Measurements from ENCODE around the gene EMC10.
"Not testable (repeated sequence)": the region's sequence is repeated elsewhere in the genome, so short reads cannot be mapped to it uniquely, and the experiment has no call there.

The EMC10 gene

DNA sequence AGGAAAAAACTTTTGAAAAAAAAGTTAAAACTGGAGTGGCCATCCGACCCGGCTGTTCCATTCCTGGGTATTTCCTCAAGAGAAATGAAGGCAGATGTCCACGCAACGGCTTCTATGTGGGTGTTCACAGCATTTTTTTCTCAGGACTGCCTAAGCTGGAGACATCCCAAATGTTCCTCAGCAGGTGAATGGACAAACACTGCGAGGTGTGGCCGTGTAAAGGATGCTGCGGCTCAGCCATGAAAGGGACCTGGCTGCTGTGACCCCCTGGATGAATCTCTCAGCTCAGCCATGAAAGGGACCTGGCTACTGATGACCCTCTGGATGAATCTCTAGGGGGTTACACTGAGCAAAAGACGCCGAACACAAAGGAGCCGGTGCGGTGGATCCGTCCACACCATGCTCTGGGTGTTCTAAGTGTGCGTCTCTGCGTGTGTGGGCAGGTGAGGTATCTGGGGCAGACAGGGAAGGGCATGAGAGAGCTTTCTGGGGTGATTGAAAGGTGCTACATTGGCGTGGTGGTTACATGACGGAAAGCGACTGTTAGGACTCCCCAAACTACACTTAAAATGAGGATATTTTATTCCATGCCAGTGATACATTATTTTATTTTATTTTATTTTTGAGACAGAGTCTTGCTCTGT, 44.6 kb downstream of the EMC10 start:
- TF ChIP-seq POLR2AphosphoS5 (IDR thresholded peaks at IDR 0.05; ENCODE audit: low read depth) = no peak
- no peak for TF ChIP-seq GABPA (IDR thresholded peaks at IDR 0.05; ENCODE audit: low read depth)
- TF ChIP-seq, protein P1, sequence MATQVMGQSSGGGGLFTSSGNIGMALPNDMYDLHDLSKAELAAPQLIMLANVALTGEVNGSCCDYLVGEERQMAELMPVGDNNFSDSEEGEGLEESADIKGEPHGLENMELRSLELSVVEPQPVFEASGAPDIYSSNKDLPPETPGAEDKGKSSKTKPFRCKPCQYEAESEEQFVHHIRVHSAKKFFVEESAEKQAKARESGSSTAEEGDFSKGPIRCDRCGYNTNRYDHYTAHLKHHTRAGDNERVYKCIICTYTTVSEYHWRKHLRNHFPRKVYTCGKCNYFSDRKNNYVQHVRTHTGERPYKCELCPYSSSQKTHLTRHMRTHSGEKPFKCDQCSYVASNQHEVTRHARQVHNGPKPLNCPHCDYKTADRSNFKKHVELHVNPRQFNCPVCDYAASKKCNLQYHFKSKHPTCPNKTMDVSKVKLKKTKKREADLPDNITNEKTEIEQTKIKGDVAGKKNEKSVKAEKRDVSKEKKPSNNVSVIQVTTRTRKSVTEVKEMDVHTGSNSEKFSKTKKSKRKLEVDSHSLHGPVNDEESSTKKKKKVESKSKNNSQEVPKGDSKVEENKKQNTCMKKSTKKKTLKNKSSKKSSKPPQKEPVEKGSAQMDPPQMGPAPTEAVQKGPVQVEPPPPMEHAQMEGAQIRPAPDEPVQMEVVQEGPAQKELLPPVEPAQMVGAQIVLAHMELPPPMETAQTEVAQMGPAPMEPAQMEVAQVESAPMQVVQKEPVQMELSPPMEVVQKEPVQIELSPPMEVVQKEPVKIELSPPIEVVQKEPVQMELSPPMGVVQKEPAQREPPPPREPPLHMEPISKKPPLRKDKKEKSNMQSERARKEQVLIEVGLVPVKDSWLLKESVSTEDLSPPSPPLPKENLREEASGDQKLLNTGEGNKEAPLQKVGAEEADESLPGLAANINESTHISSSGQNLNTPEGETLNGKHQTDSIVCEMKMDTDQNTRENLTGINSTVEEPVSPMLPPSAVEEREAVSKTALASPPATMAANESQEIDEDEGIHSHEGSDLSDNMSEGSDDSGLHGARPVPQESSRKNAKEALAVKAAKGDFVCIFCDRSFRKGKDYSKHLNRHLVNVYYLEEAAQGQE (IDR thresholded peaks at IDR 0.05; ENCODE audit: insufficient replicate concordance, low read depth) = no peak
- TF ChIP-seq SPI1 (IDR thresholded peaks at IDR 0.05; ENCODE audit: borderline replicate concordance, low read depth) = no peak
- TF ChIP-seq, protein P2, sequence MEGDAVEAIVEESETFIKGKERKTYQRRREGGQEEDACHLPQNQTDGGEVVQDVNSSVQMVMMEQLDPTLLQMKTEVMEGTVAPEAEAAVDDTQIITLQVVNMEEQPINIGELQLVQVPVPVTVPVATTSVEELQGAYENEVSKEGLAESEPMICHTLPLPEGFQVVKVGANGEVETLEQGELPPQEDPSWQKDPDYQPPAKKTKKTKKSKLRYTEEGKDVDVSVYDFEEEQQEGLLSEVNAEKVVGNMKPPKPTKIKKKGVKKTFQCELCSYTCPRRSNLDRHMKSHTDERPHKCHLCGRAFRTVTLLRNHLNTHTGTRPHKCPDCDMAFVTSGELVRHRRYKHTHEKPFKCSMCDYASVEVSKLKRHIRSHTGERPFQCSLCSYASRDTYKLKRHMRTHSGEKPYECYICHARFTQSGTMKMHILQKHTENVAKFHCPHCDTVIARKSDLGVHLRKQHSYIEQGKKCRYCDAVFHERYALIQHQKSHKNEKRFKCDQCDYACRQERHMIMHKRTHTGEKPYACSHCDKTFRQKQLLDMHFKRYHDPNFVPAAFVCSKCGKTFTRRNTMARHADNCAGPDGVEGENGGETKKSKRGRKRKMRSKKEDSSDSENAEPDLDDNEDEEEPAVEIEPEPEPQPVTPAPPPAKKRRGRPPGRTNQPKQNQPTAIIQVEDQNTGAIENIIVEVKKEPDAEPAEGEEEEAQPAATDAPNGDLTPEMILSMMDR (IDR thresholded peaks at IDR 0.05; ENCODE audit: insufficient read depth, low read length) = no peak
- DNase-seq (ENCODE audit: low read depth in 1 of 2, low spot score in 1 of 2) = no peak
- Histone ChIP-seq H3K27ac (replicated peaks) (no peak overlapping the region), H3K27me3 (ENCODE audit: insufficient read depth, poor library complexity, severe bottlenecking) (peaks cover 2% of the 10 kb centered on the region), H3K4me3 (replicated peaks; ENCODE audit: insufficient read depth, low read length) (no peak overlapping the region)

DNA sequence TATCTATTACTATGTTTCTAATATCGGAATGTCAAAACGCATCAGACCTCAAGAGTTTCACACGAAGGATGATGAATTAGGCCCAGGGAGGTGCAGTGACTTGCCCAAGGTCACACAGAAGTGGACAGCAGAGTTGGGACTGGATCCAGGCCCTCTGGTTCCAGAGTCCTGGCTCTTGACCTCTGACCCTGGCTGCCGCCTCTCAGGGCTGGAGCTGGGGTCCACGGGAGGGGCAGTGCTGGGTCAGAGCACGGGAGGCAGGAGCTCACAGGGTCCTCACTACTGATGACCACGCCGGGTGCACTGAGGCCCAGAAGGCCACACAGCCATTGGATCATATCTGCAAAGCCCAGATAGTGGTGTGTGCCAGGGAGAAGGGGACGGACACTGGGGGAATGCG, 46.6 kb downstream of the EMC10 start:
- no peak for DNase-seq (ENCODE audit: low read depth in 1 of 2, low spot score in 1 of 2)
- Histone ChIP-seq H3K27me3 (ENCODE audit: insufficient read depth, poor library complexity, severe bottlenecking) (peaks cover 2% of the 10 kb centered on the region), H3K4me3 (replicated peaks; ENCODE audit: insufficient read depth, low read length) (no peak overlapping the region), H3K27ac (replicated peaks) (no peak overlapping the region)
- TF ChIP-seq GABPA (IDR thresholded peaks at IDR 0.05; ENCODE audit: low read depth) = no peak
- no peak for TF ChIP-seq SPI1 (IDR thresholded peaks at IDR 0.05; ENCODE audit: borderline replicate concordance, low read depth)
- TF ChIP-seq, protein P2 (IDR thresholded peaks at IDR 0.05; ENCODE audit: insufficient read depth, low read length) = no peak
- TF ChIP-seq, protein P1 (IDR thresholded peaks at IDR 0.05; ENCODE audit: insufficient replicate concordance, low read depth) = no peak
- TF ChIP-seq POLR2AphosphoS5 (IDR thresholded peaks at IDR 0.05; ENCODE audit: low read depth) = no peak

DNA sequence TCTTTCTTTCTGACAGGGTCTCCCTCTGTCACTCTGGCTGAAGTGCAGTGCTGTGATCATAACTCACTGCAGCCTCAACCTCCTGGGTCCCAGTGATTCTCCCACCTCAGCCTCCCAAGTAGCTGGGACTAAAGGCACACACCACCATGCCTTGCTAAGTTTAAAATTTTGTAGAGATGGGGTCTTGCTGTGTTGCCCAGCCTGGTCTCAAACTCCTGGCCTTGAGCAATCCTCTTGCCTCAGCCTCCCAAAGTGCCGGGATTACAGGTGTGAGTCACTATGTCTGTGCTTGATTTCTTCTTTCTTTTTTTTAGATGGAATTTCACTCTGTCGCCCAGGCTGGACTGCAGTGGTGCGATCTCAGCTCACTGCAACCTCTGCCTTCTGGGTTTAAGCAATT, 51.7 kb downstream of the EMC10 start:
- H3K4me3 ChIP-seq (replicated peaks; ENCODE audit: insufficient read depth, low read length); H3K27me3 ChIP-seq (ENCODE audit: insufficient read depth, poor library complexity, severe bottlenecking); DNase-seq (ENCODE audit: low read depth in 1 of 2, low spot score in 1 of 2); H3K27ac ChIP-seq (replicated peaks): not testable (repeated sequence)

DNA sequence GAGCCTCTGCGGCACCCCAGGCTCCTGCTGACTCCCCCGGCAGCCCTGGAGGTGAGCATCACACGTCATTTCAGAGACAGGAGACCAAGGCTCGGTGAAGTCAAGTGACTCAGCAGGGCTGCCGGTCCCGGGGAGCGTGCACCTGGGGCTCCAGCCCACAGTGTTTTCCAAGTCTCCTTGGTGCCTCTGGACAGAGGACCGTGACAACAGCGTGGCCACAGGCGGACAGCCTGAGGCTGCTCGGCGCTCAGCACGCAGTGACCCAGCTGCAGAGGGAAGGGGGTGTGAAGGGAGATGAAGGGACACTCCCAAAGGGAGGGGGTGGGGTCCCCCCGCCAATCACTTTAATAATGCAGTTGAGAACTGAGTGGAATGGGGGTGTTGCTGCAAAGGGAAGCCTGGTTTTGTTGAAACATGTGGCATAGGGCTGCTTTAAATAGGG, 54.9 kb downstream of the EMC10 start:
- H3K27ac ChIP-seq (replicated peaks) = no peak overlapping the region
- peaks cover 1% of the 10 kb centered on the region for H3K27me3 ChIP-seq (ENCODE audit: insufficient read depth, poor library complexity, severe bottlenecking)
- no peak overlapping the region for H3K4me3 ChIP-seq (replicated peaks; ENCODE audit: insufficient read depth, low read length)
- no peak for TF ChIP-seq GABPA (IDR thresholded peaks at IDR 0.05; ENCODE audit: low read depth)
- no peak for TF ChIP-seq POLR2AphosphoS5 (IDR thresholded peaks at IDR 0.05; ENCODE audit: low read depth)
- TF ChIP-seq SPI1 (IDR thresholded peaks at IDR 0.05; ENCODE audit: borderline replicate concordance, low read depth) = no peak
- TF ChIP-seq, protein P2 (IDR thresholded peaks at IDR 0.05; ENCODE audit: insufficient read depth, low read length) = no peak
- TF ChIP-seq, protein P1 (IDR thresholded peaks at IDR 0.05; ENCODE audit: insufficient replicate concordance, low read depth) = no peak
- DNase-seq (ENCODE audit: low read depth in 1 of 2, low spot score in 1 of 2) = no peak

Measured in HL-60 (cell line).